GM21526 (cell line): ENCODE data around the gene FASTKD3.
A peak's percentile ranks its signal among the peaks of the same experiment; 100 is the strongest.
"Not testable (repeated sequence)": the region's sequence is repeated elsewhere in the genome, so short reads cannot be mapped to it uniquely, and the experiment has no call there.

ENCODE experiments used
- ATAC-seq: cut with Tn5 transposase; IDR thresholded peaks from one replicate; pipeline ENCODE4 v1.9.1; 2021; ENCODE audit warnings: moderate library complexity; ENCODE audit not compliant: unreplicated experiment, low FRiP score

Gene FASTKD3

GRCh38 chr5:7868773-7869473 is at the start of gene FASTKD3, which contains the start of gene MTRR:
Gene FASTKD3, minus strand, starts transcription at chr5:7869031. Its CDS starts 948 bp downstream, at chr5:7868083.
Gene MTRR, plus strand, starts transcription at chr5:7869148. Its CDS starts 1,647 bp downstream, at chr5:7870795.
- peak; percentile 92 for ATAC-seq

GRCh38 chr5:7917130-7918123 is 48.6 kb upstream of the FASTKD3 start:
- no peak for ATAC-seq

DNA sequence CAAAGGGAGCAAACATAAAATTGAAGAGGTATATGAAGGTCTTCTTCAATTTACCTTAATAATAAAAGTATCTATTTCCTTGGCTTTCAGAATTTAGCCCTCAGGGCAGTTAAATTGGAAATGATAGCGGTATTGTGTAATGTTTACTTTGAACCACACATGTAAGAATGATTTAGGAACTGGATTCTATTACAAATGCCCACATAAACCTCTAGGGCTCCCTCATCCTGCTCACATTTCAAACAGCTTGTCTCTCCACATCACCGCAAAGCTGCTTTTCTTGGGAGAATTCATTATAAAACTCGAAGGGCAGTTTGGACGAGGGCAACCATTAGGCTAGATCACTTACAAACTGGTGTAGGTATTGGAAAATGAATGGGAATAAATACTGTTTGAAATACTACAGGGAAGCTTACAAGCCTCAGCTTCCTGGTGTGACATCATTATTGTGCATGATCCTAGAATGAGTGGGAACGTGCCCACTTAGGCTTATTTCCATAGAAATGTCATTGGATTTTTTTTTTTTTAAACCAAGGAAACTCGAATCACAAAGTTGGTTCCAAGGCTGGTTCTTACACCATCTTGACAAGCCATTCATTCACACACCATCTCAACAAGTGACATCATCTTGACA is 47.5 kb upstream of the FASTKD3 start:
- ATAC-seq: no peak

DNA sequence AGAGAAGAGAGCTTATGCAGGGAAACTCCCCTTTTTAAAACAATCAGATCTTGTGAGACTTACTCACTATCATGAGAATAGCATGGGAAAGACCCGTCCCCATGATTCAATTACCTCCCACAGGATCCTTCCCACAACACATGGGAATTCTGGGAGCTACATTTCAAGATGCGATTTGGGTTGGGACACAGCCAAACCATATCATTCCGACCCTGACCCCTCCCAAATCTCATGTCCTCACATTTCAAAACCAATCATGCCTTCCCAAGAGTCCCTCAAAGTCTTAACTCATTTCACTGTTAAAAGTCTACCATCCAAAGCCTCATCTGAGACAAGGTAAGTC is 42.6 kb upstream of the FASTKD3 start:
- ATAC-seq: not testable (repeated sequence)

DNA sequence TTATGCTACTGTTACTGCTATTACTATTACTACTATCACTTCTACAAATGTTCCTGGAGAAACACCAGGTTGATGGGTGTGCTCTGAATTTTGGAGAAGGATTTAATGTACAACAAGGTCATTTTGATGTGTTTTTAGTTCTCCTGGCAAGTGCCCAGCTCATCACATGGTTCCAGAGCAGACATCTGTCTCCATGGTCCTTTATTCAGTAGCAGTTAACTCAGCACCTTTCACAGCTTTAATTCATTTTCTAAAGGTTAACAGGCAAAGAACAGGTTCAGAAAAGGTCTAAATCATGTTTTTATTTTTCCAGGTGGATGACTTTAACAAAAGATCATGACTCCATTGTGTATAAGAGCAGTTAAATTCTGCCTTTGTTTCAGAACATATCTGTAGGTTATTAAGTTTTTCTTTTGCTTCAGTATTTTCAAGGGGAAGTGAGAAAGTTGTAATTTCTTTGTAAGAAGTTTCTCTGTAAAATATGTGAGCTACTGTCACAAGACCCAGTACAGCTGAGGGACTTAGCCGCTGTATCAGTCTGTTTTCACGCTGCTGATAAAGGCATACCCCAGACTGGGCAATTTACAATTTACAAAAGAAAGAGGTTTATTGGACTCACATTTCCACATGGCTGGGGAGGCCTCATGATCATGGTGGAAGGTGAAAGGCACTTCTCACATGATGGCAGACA is 42.1 kb upstream of the FASTKD3 start:
- ATAC-seq: peak; percentile 69

DNA sequence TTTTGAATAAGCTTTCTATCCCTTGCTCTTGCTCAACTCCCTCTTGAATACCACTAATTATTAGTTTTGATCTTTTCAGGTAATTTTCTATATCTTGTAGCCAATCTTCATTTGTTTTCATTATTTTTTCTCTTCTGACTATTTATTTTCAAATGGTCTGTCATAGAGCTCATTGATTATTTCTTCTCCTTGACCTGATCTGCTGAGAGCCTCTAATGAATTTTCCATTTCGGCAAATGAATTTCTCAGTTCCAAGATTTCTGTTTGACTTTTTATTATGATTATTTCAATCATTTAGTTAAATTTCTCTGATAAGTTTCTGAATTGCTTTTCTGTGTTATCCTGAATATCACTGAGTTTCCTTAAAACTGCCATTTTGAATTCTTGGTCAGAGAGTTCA is 39.5 kb upstream of the FASTKD3 start:
- ATAC-seq: no peak

- ATAC-seq: no peak
Observed at GRCh38 chr5:7907612-7908011, 38.8 kb upstream of the FASTKD3 start.

GRCh38 chr5:7904170-7904569 is 35.3 kb upstream of the FASTKD3 start:
- ATAC-seq: no peak

GRCh38 chr5:7902666-7903625 is 34.1 kb upstream of the FASTKD3 start:
- ATAC-seq: no peak

DNA sequence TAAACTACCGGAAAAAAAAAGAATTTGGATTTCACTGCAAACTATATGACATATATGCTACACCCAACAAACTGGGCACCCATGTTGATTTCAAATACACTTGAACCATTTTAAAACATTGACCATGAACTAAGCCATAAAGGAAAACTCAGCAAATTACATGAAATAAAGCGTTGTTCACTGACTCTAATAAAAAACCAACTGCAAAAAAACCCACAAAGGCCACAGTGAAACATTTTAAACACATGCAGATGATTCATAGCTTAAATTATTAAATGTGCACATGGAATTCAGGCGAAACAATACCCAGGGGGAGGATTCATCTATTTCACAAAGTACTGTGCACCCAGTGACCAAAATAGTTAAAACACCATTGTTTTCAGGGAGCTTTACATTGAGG is 33.4 kb upstream of the FASTKD3 start:
- no peak for ATAC-seq

DNA sequence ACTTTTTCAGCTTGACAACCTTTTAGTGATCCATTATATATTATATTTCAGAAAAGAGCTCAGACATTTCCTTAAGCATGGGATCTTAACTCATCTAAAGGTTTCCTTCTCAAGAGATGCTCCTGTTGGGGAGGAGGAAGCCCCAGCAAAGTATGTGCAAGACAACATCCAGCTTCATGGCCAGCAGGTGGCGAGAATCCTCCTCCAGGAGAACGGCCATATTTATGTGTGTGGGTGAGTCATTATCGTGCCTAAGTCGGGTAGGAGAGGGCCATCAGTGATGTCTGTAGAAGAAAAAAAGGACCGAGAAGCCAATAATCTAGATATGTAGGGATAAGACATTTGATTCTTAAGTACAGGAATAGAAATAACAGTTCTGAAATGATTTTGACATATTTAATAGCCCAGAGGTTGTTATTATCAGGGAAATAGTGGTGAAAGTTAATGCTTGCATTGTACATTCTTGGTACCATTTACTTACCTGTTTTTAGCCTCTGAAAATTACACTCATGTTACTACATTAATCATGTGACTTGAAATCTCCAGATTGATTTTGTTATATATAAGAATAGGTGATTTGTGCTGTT is 28.3 kb upstream of the FASTKD3 start:
- ATAC-seq: no peak

- peak; percentile 96 for ATAC-seq
Observed at GRCh38 chr5:7894860-7895259, 26.0 kb upstream of the FASTKD3 start.

DNA sequence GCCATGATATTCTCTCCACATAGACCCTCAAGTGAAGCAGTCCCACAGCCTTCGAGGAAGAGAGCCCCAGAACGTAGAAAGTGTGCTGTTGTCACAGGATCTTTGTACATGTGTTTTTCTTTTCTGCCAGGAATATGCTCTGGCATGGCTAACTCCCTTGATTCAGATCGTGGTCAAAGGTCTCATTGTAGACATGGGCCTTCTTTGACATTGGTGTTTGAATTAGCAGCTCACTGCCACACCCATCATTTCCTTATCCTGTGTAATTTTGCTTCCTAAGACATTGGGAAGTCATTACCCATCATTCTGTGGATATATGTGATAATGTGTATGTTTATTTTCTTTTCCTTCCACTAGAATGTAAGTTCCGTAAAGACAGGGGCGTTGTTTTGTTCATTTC is 25.6 kb upstream of the FASTKD3 start:
- no peak for ATAC-seq

DNA sequence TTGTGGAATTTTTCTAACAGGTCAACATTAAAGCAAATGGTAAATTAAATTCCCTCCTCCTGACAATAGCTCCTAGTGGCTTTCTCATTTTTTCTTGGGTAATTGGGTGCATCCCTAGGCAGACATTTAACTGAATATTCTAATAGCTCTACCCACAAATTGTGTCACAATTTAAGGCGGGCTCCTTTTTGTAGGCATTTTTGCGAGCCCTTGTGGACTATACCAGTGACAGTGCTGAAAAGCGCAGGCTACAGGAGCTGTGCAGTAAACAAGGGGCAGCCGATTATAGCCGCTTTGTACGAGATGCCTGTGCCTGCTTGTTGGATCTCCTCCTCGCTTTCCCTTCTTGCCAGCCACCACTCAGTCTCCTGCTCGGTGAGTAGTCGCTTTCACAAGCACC is 20.1 kb upstream of the FASTKD3 start:
- ATAC-seq: no peak

DNA sequence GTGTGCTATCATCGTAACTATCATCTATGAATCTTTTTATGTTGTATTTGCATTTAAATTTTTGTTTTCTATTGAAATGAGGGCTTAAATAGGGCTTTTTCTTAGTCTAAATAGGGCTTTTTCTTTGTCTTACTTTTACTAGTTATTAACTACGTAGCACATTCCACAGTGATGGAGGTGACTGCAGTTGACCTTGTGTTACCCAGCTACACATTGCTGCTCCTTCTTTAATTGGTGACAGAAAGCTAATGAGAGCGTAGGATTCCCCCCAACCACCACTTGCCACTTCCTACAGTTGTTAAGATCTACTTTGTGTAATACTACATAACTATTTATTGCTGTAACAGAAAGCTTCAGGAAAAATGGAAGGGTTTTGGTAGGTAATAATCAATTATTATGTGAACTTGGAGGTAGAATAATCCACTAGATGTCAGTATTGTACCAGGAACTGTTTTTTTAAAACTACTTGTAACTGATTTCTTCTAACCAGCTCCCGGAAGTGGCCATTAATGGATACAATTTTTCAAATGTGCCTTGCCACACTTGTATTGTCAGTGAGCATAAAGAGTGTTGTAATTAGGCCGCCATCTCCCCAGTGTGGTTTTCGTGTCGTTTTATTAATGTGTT is 18.1 kb upstream of the FASTKD3 start:
- ATAC-seq: peak; percentile 51

- ATAC-seq: no peak
Observed at GRCh38 chr5:7884491-7885267, 15.8 kb upstream of the FASTKD3 start.

DNA sequence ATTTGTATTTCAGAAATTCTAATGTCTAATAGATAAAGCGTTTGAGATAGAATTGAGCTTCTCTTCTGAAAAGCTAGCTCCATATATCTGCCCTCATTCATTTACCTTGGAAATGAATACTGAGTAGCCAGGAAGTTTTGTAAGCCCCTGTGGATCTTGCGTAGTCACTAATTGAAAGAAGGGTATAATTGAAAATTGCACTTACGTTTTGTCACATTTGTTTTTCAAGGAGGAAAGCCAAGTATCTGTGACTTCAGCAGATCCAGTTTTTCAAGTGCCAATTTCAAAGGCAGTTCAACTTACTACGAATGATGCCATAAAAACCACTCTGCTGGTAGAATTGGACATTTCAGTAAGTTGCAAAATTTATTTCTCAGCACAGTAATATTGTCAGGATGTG is 14.1 kb upstream of the FASTKD3 start:
- no peak for ATAC-seq

DNA sequence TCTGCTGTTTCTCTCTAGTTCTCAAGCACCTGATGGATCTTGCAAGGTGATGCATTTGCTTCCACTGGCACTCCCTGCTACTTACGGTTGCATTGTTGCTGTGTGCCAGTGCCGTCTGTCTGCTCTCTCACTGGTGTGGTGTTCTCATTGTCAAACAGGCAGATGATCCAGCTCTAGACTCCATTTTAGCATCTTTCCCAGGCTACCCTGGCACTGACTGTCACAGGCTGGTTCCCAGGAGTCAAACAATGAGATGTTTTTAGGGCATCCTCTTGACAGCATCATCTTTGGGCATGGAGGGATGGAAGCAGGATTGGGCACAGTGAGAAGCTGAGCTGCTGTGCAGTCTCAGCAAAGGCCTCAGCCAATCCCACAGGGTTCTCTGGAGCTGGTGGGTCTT is 13.0 kb upstream of the FASTKD3 start:
- ATAC-seq: no peak
